ENCODE data around the gene ITGB2.

Gene ITGB2

GRCh38 chr21:44955141-44955797 lies 34.6 kb upstream of the ITGB2 start:
- DNase-seq (ENCODE audit: low read depth) = no peak

GRCh38 chr21:44954281-44954771 lies 33.6 kb upstream of the ITGB2 start:
- no peak for DNase-seq (ENCODE audit: low read depth)

- no peak for DNase-seq (ENCODE audit: low read depth)
Observed at GRCh38 chr21:44953628-44954021, 32.9 kb upstream of the ITGB2 start.

- no peak for DNase-seq (ENCODE audit: low read depth)
Observed at GRCh38 chr21:44952929-44953627, 32.4 kb upstream of the ITGB2 start.

GRCh38 chr21:44952116-44952928 lies 31.6 kb upstream of the ITGB2 start:
- no peak for DNase-seq (ENCODE audit: low read depth)

GRCh38 chr21:44951186-44951915 lies 30.7 kb upstream of the ITGB2 start:
- no peak for DNase-seq (ENCODE audit: low read depth)

- no peak for DNase-seq (ENCODE audit: low read depth)
Observed at GRCh38 chr21:44950351-44950750, 29.7 kb upstream of the ITGB2 start.

GRCh38 chr21:44949779-44950198 lies 29.1 kb upstream of the ITGB2 start:
- no peak for DNase-seq (ENCODE audit: low read depth)

- DNase-seq (ENCODE audit: low read depth) = no peak
Observed at GRCh38 chr21:44949161-44949778, 28.6 kb upstream of the ITGB2 start.

GRCh38 chr21:44948426-44949120 lies 27.9 kb upstream of the ITGB2 start:
- DNase-seq (ENCODE audit: low read depth) = no peak

- no peak for DNase-seq (ENCODE audit: low read depth)
Observed at GRCh38 chr21:44947930-44948331, 27.2 kb upstream of the ITGB2 start.

- no peak for DNase-seq (ENCODE audit: low read depth)
Observed at GRCh38 chr21:44947111-44947929, 26.6 kb upstream of the ITGB2 start.

GRCh38 chr21:44946254-44947041 lies 25.7 kb upstream of the ITGB2 start:
- DNase-seq (ENCODE audit: low read depth) = no peak

GRCh38 chr21:44944596-44944995 lies 23.9 kb upstream of the ITGB2 start:
- DNase-seq (ENCODE audit: low read depth) = no peak

- no peak for DNase-seq (ENCODE audit: low read depth)
Observed at GRCh38 chr21:44943686-44944550, 23.2 kb upstream of the ITGB2 start.

GRCh38 chr21:44943005-44943685 lies 22.4 kb upstream of the ITGB2 start:
- DNase-seq (ENCODE audit: low read depth) = no peak

GRCh38 chr21:44942566-44942965 lies 21.9 kb upstream of the ITGB2 start:
- no peak for DNase-seq (ENCODE audit: low read depth)

- no peak for DNase-seq (ENCODE audit: low read depth)
Observed at GRCh38 chr21:44941567-44941966, 20.9 kb upstream of the ITGB2 start.
